ENCODE measurements around the gene BARD1. TPM values are rescaled to one million over a fixed set of nuclear protein-coding genes. Genes with fewer than 3 reads are reported as not detected.
"Not testable (repeated sequence)": the region's sequence is repeated elsewhere in the genome, so short reads cannot be mapped to it uniquely, and the experiment has no call there.

The BARD1 gene
- total and polyA plus RNA-seq, 2 experiments from 2014 or later, result 9.9 to 18.0 TPM

DNA sequence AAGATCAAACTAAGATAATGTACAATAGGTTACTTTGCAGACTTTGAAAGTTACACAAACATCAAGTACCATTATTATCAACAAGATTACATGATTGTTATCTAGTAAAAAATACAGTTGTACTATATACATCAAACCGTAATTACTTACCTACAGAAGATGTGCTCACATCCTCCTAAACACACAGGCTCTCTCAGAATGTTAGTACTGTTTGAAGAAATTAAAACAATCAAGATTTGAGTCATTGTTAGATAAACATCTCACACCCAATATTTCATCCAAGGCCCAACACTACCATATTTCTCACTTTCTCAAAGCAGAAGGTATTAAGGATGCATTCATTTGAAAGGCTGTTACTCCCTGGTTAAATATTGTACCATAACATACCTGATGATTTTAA, 12.6 kb downstream of the BARD1 start:
- no peak for DNase-seq (ENCODE audit: low read depth in 1 of 2, low spot score in 1 of 2)
- Histone ChIP-seq H3K9me3 (ENCODE audit: low read depth) (no peaks in the 10 kb centered on the region), H3K4me3 (no peak overlapping the region), H3K4me1 (ENCODE audit: low read depth) (no peaks in the 10 kb centered on the region), H3K36me3 (no peaks in the 10 kb centered on the region), H3K27ac (no peak overlapping the region), H3K27me3 (no peaks in the 10 kb centered on the region)
- TF ChIP-seq, protein P1, sequence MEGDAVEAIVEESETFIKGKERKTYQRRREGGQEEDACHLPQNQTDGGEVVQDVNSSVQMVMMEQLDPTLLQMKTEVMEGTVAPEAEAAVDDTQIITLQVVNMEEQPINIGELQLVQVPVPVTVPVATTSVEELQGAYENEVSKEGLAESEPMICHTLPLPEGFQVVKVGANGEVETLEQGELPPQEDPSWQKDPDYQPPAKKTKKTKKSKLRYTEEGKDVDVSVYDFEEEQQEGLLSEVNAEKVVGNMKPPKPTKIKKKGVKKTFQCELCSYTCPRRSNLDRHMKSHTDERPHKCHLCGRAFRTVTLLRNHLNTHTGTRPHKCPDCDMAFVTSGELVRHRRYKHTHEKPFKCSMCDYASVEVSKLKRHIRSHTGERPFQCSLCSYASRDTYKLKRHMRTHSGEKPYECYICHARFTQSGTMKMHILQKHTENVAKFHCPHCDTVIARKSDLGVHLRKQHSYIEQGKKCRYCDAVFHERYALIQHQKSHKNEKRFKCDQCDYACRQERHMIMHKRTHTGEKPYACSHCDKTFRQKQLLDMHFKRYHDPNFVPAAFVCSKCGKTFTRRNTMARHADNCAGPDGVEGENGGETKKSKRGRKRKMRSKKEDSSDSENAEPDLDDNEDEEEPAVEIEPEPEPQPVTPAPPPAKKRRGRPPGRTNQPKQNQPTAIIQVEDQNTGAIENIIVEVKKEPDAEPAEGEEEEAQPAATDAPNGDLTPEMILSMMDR (IDR thresholded peaks at IDR 0.05; ENCODE audit: low read depth, low read length), result no peak

DNA sequence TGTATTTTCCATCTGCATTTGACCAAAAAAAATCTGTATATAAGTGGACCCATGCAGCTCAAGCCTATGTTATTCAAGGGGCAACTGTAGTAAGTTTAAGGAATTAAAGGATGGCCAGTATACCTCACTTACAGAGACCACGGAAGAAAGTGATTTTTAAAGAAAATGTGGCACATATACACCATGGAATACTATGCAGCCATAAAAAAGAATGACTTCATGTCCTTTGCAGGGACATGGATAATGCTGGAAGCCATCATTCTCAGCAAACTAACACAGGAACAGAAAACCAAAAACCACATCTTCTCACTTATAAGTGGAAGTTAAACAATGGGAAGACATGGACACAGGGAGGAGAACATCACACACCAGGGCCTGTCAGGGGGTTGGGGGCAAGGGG, 26.3 kb downstream of the BARD1 start:
- H3K9me3 ChIP-seq (ENCODE audit: low read depth); H3K4me3 ChIP-seq; H3K4me1 ChIP-seq (ENCODE audit: low read depth); H3K27ac ChIP-seq; H3K27me3 ChIP-seq; DNase-seq (ENCODE audit: low read depth in 1 of 2, low spot score in 1 of 2); H3K36me3 ChIP-seq: not testable (repeated sequence)

DNA sequence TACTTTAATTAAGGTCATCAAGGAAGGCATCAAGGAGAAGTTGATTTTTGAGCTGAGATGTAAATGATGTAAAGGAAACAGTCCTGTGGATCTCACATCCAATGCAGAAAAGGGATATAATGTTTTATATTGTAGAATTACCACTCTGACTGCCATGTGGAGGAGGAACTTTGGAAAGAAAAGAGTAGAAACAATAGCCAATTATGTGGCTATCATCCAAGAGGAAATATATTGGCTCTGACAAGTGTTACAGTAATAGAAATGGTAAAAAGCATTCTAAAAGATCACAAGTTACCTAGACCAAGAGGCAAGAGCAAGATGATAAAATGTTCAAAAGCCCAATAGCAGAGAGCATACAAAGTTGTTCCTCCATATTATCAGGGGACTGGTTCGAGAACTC, 26.8 kb downstream of the BARD1 start:
- Histone ChIP-seq H3K36me3 (peaks cover 9% of the 10 kb centered on the region), H3K27ac (no peak overlapping the region), H3K9me3 (ENCODE audit: low read depth) (no peaks in the 10 kb centered on the region), H3K4me1 (ENCODE audit: low read depth) (no peaks in the 10 kb centered on the region), H3K27me3 (no peaks in the 10 kb centered on the region), H3K4me3 (no peak overlapping the region)
- TF ChIP-seq, protein P1 (IDR thresholded peaks at IDR 0.05; ENCODE audit: low read depth, low read length), result no peak
- no peak for DNase-seq (ENCODE audit: low read depth in 1 of 2, low spot score in 1 of 2)

DNA sequence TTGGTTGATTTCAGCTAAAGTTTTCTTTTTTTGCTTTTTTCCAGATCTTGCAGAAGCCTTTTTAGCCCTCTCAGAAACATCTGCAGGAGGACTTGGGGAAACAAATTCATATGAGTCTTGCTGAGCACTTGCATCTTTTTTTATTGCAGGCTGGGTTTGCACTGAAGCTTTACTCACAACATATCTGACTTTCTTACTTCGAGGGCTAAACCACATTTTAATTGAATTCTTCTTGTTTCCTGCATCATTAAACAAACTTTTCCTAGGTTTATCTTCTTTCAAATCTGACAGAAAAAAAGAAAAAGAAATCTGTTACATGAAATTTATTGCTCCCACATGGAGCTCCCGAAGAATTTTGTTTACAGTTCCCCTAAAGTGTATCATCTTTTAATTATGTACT, 28.3 kb downstream of the BARD1 start:
- no peaks in the 10 kb centered on the region for H3K4me1 ChIP-seq (ENCODE audit: low read depth)
- H3K4me3 ChIP-seq, result no peak overlapping the region
- H3K27me3 ChIP-seq, result no peaks in the 10 kb centered on the region
- no peak for DNase-seq (ENCODE audit: low read depth in 1 of 2, low spot score in 1 of 2)
- no peaks in the 10 kb centered on the region for H3K9me3 ChIP-seq (ENCODE audit: low read depth)
- peaks cover 9% of the 10 kb centered on the region for H3K36me3 ChIP-seq
- H3K27ac ChIP-seq, result no peak overlapping the region
- TF ChIP-seq, protein P1 (IDR thresholded peaks at IDR 0.05; ENCODE audit: low read depth, low read length), result no peak

DNA sequence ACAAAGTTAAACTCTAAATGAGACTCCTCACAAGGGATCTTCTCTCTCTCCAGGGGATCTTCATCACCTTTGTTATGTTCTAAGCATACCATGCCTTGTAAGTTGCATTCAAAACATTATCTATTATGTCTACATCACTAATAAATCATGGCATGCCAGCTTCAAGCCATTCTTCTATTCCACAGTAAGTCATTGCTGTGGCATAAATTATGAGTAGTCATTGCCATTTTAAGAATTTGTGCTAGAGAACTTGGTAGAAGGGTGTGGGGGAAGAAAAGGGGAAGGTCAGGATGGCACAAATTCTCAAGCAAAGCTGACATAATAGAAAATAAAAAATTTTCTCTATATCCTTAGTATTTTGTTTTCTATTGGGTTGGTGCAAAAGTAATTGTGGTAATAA, 33.5 kb downstream of the BARD1 start:
- no peaks in the 10 kb centered on the region for H3K9me3 ChIP-seq (ENCODE audit: low read depth)
- no peak overlapping the region for H3K4me3 ChIP-seq
- H3K36me3 ChIP-seq, result peaks cover 6% of the 10 kb centered on the region
- H3K4me1 ChIP-seq (ENCODE audit: low read depth), result peaks cover 9% of the 10 kb centered on the region
- no peak overlapping the region for H3K27ac ChIP-seq
- TF ChIP-seq, protein P1 (IDR thresholded peaks at IDR 0.05; ENCODE audit: low read depth, low read length), result no peak
- DNase-seq (ENCODE audit: low read depth in 1 of 2, low spot score in 1 of 2), result no peak
- no peaks in the 10 kb centered on the region for H3K27me3 ChIP-seq

DNA sequence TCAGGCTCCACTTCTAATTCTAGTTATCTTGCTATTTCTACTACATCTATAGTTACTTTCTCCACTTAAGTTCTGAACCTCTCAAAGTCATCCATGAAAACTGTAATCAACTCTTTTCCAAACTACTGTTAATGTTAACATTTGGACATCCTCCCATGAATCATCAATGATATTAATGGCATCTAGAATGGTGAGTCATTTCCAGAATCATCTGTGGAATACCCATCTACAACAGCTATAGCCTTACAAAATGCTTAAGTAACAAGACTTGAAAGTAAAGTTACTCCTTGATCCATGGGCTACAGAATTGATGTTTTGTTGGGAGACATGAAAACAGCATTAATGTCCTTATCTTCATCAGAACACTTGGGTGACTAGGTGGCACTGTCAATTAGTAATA, 35.4 kb downstream of the BARD1 start:
- DNase-seq (ENCODE audit: low read depth in 1 of 2, low spot score in 1 of 2), result no peak
- H3K36me3 ChIP-seq, result no peaks in the 10 kb centered on the region
- TF ChIP-seq, protein P1 (IDR thresholded peaks at IDR 0.05; ENCODE audit: low read depth, low read length), result no peak
- no peaks in the 10 kb centered on the region for H3K9me3 ChIP-seq (ENCODE audit: low read depth)
- H3K27me3 ChIP-seq, result no peaks in the 10 kb centered on the region
- H3K27ac ChIP-seq, result no peak overlapping the region
- H3K4me1 ChIP-seq (ENCODE audit: low read depth), result peaks cover 9% of the 10 kb centered on the region
- no peak overlapping the region for H3K4me3 ChIP-seq

Data from cardiac muscle cell (in vitro differentiated cells and primary cell).